Stimulated activated CD8-positive, alpha-beta memory T cell treated with anti-CD3 and anti-CD28 coated beads, Interleukin-15, amount 100 ng/mL, for 4 hours (primary cell): ENCODE data around the gene CACNA2D3.

Source experiments
- DNase-seq, 2 donors: peaks; one replicate each; pipeline ENCODE4 v3.0.0-alpha.2; 2020; ENCODE audit warnings: low read depth in 2 of 2

The CACNA2D3 gene

GRCh38 chr3:54676087-54676486 lies 553.7 kb downstream of the CACNA2D3 start:
- no peak for DNase-seq

- DNase-seq, result no peak
These were observed 559.4 kb downstream of the CACNA2D3 start for GRCh38 chr3:54681706-54682105.

DNA sequence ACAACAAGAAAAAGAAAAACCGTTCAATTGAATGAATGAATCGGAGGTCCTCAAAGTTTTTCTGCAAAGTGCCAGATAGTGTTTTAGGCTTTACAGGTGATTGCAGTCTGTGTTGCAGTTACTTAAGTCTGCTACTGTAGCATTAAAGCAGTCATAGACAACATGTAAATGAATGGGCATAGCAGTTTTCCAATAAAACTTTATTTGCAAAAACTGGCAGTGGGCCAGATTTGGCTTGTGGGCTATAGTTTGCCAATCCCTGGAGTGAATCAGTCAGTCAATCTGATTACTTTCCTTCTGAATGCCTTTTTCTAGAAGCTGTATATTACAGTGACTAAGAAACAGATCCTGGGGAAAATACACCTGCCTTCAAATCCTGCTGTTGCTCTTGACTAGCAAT lies 562.9 kb downstream of the CACNA2D3 start:
- no peak for DNase-seq

DNA sequence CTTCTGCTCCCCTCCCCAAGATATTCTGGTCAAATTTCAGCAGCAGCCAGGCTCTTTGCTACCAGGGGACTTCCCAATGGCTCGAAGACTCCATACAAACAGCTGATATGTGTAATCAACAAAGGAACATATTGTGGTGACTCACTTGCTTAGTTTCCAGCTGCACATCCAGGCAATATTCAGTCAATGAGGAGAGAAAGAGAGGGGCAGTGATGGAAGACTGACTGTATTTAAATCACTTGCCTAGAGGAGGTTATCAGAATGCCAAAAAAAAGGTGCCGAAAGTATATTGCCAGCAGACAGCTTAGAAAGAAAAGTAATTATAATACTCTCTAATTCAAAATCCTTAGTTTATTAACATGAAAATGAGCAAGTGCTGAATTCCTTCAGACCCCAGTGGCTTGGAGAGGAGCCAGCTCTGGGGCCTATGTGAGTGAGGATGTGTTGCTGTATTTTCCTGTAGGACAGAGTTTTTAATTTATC lies 569.0 kb downstream of the CACNA2D3 start:
- no peak for DNase-seq

DNA sequence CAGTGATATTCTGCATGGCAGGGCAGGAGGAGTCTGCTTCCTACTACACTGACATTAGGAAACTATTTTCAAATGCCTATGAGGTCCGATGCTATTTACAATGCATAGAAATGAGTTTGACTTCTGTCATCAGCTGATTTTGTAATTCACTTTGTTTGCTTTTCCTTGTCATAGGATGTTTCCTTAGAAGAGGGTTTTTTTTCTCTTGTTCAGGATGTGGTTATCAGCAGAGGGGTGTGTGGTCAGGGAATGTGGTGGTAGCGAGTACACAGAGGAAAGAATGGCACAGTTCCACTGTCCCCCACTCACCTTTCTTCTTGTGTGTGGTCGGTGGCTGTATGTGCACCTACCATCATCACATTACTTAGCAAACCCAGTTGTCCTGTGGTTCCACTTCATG lies 574.0 kb downstream of the CACNA2D3 start:
- no peak for DNase-seq

GRCh38 chr3:54698054-54698453 lies 575.7 kb downstream of the CACNA2D3 start:
- DNase-seq, result no peak

- DNase-seq, result no peak
These were observed 581.6 kb downstream of the CACNA2D3 start for GRCh38 chr3:54703923-54704322.

GRCh38 chr3:54705730-54706129 lies 583.4 kb downstream of the CACNA2D3 start:
- DNase-seq, result no peak

- no peak for DNase-seq
These were observed 584.4 kb downstream of the CACNA2D3 start for GRCh38 chr3:54706738-54707137.

- no peak for DNase-seq
These were observed 587.4 kb downstream of the CACNA2D3 start for GRCh38 chr3:54709785-54710184.

DNA sequence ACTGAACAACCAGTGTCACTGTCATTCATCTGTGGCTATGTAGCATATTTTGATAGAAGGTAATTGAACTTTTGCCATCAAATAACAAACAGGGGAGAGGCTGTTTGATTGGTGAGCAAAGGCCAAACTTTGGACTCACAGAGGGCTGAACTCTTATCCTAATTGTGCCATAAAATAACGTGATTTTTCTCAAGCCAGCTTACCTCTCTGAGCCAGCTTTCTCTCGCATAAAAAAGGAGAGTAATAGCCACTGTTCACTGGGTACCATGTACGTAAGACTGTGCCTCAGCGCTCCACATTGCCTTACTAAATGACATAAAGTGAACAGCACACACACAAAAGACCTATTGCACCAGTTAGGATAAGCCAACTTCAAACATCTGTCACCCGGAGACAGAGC lies 588.6 kb downstream of the CACNA2D3 start:
- no peak for DNase-seq

GRCh38 chr3:54712539-54712938 lies 590.2 kb downstream of the CACNA2D3 start:
- no peak for DNase-seq

DNA sequence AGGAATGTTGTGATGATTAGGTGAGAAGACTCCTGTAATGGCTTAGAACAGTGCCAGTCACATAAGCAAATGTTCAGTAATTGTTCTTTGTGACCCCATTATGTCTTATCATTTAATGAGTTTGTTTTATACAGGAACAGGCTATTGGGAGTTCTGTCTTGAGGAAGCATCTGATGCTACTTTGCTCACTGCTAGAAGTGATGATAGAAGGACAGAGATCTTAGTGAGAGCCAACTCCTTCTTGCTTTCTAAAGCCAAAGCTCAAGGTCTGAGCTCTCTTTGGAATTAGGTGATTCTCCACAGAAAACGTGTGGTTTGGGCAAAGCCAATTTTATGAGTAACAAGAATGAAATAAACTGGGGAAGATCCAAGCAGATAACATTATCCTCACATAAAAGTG lies 590.7 kb downstream of the CACNA2D3 start:
- no peak for DNase-seq

- no peak for DNase-seq
These were observed 591.1 kb downstream of the CACNA2D3 start for GRCh38 chr3:54713455-54713854.

DNA sequence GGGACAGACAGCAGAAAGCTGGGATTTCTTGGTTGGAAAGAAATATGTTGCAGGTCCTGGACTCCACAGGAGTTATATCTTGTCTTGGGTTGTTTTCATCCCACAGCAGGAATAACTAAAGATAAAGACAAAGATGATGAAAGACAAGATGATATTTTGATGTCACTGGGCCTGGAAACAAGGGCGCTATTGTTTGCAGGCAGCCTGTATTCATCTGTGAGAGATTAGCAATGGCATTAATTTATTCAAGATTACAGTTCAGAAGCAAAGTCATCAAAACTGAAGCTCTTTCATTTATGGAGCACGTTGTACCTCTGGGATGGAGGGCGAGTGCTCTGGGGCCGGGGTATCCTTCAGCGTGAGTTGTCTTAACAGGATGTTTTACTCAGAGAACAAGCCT lies 591.7 kb downstream of the CACNA2D3 start:
- no peak for DNase-seq

GRCh38 chr3:54717506-54717905 lies 595.2 kb downstream of the CACNA2D3 start:
- DNase-seq, result no peak

DNA sequence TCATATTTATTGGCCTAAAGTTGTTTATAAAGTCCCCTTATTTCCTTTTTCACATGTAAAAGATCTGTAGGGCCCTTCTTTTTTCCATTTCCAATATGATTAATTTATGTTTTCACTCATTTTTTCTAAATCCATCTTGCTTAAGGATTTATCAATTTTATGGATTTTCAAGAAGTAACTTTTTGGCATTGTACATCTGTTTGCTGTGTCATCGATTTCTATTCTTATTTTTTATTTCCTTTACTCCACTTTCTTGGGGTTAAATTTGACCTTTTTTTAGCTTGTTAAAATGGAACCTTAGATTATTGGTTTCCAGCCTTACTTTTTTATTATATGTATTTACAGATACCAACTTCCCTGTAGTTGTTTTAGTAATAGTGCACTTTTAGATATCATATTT lies 597.6 kb downstream of the CACNA2D3 start:
- DNase-seq, result no peak

GRCh38 chr3:54720604-54721003 lies 598.3 kb downstream of the CACNA2D3 start:
- DNase-seq, result no peak

GRCh38 chr3:54731732-54732445 lies 609.5 kb downstream of the CACNA2D3 start:
- DNase-seq, result no peak

DNA sequence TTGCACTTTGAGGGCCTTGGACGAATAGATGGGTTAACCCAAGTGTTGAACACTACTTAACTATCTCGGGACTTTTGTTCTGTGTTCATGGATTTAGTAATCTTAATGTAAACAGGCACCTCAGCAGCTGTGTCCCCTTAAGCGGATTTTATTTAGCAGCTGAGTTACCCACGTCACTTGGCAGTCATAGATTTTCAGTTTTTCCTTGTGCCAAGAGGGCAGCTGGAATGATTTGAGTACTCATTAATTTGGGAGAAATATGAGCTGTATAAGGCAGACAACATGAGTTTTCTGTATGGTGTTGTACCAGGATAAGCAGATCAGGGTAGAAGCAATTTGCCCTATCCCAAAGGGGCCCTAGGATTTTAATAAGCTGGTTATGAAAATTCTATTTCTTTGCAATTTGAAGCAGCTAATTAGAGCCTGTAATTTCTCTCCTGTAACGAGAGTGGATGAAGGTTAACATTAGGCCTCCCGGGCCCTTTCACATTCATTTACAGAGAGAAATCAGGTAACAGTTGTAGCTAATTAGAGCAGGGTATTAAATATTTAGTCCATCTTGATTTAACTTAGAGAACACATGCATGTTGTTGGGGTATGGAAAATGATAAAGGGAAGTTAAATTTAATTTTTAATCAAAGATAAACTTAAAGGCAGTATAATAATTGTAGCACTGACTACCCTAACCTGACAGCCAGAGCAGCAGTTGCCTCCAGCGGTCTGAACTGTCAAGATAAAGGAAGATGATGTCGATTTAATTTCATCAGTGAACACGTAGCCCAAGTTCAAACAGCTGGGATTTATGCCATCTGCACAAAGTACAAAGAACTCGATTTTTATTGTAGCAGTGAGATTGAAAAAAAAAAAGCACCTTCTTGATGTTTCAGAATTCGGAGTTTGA lies 611.0 kb downstream of the CACNA2D3 start:
- DNase-seq, result no peak

GRCh38 chr3:54736459-54736858 lies 614.1 kb downstream of the CACNA2D3 start:
- no peak for DNase-seq

DNA sequence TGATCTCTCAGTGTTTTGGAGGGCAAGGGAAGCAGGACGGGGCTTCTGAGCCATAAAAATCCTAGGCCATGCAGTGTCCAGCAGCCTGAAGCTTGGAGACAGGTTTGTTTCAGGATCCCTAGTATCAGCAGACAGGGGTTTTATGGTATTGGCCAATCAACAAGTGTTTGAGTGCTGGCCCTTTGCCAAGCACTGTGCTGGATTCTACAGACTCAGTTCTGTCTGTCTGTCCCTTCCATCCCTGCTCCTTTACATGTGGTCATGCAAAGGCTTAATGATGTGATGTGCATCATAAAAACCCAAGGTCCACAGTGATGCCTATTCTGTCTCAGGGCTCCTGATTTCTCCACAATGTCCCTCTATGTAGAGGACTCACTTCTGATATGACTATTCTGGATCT lies 621.4 kb downstream of the CACNA2D3 start:
- no peak for DNase-seq

GRCh38 chr3:54744291-54744690 lies 621.9 kb downstream of the CACNA2D3 start:
- DNase-seq, result no peak
